Mucosa of gallbladder (tissue), 1 donor: Measurements from ENCODE around the gene TMTC1. TPM values are rescaled to one million over a fixed set of nuclear protein-coding genes. Genes with fewer than 3 reads are reported as not detected.
"Not testable (repeated sequence)": the region's sequence is repeated elsewhere in the genome, so short reads cannot be mapped to it uniquely, and the experiment has no call there.

ENCODE experiments used
- DNase-seq: peaks from one replicate; pipeline ENCODE4 v3.0.0-alpha.2; 2020; ENCODE audit warnings: low spot score
- total RNA-seq: library from RNA; stranded (reverse); gene quantifications from one replicate; pipeline ENCODE4 v1.2.1, GENCODE V29; 2021
- donor health status: DM: no; HTN: no; CAD: no.

TMTC1 gene
- 20.6 TPM for total RNA-seq

DNA sequence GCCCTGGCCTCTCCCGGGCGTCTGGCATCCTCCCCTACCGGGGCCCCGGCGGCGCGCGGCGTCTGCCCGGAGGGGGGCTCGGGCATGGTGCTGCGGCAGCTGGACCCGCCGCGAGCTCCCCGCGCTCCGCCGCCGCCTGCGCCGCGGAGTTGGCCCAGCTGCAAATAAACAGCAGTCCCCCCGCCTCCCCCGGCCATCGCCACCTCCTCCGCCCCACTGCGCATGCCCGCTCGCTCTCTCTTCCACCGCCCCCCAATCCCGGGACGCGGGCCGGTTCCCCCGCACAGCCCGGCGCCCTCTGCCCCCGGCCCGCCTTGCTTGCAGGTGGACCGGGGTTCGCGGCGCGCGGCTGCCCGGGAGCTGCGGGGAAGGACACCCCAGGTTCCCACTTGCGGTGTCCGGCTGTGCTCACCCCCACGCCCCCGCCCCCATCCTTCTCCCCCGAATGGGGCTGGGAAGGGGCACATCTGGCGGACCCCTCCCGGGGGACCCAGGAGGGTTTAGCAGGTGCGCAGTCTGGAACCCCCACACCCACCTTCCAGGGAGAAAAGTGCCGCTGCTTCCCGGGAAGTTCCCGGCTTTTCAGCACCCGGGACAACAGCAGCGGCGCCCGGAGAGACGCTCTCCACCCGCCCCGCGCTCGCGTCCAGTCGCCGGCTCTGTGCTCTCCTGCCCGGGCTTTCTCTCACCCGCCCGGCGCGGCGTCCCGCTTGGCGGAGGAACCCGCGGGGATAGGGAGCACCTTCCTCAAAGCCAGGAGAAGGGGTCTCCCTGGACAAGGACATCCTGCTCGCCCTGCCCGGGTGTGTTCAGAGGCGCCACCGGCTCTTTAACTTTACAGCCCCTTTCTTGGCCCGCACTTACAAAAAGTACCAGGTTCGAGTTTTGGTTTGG, at the start of gene TMTC1:
TMTC1 (minus strand) TSS at position 170 of the 894 bp plus-strand sequence. CDS start 191 bp downstream, outside the sequence.
- peak; percentile 55 for DNase-seq

DNA sequence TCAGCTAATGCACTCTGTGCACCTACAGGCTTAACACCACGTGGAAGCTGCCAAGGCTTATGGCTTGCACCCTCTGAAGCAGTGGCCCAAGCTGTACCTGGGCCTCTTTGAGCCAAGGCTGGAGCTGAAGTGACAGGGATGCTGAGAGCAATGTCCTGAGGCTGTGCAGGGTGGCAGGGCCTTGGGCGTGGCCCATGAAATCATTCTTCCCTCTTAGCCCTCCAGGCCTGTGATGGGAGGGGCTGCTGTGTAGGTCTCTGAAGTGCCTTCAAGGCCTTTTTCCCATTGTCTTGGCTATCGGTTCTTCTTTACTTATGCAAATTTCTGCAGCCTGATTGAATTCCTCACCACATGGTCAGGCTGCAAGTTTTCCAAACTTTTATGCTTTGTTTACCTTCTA, 47.4 kb upstream of the TMTC1 start:
- DNase-seq = no peak

DNA sequence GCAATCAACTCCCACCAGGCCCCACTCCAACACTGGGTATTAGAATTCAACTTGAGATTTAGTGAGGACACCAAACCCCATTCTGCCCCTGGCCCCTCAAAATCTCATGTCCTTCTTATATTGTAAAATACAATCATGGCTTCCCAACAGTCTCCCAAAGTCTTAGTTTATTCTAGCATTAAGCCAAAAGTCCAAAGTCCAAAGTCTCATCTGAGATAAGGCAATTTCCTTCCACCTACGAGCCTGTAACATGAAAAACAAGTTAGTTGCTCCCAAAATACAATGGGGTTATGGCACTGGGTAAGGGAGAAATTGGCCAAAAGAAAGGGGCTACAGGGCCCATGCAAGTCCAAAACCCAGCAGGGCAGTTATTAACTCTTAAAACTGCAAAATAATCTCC, 46.6 kb upstream of the TMTC1 start:
- DNase-seq = no peak

DNA sequence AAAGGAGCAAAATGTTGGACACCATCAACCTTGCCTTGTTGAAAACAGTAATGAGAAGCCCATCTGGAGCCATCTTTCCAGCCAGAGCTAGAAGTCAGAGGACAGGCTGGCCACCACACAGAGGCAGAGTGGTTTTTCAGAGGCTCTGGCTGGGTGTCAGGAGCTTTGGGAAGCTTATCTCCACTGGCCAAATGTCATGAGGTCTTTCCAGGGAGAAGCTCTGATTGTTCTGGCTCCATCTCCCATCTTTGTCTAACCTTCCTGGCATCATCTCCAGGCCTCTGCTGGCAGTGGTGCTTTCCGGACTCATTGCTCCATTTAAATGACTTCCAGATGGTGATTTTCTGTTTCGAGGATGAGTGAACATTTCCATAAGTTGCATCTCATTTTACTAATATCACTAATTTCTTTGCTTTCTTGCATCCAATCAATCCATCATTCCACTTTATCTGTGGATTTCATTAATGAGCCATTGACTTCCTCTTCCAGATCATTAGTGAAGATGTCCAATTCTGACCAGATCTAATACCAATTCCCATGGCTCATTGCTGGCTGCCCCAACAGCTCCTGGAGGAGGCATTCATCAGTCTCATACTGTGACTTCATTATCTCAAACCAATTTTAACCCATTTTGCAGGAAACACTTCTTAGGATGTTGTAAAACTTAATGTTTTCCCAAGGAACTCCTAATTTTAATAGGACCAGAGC, 35.3 kb upstream of the TMTC1 start:
- no peak for DNase-seq

DNA sequence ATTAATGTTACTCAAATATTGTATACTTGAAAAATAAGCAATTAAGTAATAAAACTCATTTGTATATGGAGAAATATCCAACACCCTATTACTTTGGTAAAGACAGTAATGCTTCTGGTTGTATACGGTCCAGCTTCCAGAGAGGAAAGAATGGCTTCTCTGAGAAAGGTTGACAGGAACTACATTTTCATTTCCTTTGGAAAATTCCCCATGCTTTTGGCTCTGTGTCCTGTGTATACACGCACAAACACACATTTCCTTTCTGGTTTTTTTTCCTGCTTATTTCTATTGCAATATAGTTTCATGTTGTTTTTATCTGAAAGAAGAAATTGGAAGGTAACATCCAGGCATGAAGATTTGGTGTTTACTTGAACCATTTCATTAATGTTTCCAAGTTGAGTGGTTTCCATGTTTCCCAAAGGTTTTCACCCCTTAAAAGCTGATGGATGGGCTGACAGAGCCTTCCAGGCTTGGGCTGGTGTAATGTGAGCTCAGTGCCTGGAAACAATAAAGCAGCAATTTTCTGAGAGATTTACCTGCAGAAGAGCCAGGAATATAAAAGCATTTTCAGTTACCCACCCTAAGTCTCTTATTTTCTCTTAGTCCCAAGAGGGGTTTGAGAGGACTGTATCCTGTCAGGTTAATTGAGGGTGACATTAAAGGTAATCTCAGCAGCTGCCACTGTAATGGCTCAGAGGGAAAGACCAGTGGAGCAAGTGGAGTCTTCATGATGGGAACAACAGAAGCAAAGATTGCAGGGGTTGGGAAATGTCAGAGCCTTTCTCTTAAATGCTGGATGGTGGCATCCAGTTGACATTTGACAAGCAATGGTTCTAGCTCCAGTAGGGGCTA, 33.4 kb upstream of the TMTC1 start:
- no peak for DNase-seq

DNA sequence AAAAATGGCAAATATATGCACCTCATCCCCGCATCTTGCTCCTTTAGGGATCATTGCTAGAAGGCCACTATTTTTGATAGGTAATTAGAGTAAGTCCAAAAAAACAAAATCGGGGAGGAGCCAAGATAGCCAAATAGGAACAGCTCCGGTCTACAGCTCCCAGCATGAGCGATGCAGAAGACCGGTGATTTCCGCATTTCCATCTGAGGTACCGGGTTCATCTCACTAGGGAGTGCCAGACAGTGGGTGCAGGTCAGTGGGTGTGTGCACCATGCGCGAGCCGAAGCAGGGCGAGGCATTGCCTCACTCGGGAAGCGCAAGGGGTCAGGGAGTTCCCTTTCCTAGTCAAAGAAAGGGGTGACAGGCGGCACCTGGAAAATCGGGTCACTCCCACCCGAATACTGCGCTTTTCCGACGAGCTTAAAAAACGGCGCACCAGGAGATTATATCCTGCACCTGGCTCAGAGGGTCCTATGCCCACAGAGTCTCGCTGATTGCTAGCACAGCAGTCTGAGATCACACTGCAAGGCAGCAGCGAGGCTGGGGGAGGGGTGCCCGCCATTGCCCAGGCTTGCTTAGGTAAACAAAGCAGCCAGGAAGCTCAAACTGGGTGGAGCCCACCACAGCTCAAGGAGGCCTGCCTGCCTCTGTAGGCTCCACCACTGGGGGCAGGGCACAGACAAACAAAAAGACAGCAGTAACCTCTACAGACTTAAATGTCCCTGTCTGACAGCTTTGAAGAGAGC, 26.0 kb upstream of the TMTC1 start:
- not testable (repeated sequence) for DNase-seq

DNA sequence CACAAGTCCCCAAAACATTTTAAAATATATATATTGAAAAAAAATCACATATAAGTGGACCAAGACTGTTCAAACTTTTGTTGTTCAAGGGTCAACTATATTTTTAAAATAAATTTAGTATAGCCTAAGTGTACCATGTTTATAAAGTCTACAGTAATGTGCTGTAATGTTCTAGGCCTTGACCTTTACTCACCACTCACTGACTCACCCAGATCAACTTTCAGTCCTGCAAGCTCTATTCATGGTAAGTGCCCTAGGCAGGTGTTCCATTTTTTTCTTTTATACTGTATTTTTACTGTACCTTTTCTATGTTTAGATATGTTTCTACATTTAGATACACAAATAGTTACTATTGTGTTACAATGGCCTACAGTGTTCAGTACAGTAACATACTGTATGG, 23.4 kb upstream of the TMTC1 start:
- no peak for DNase-seq

DNA sequence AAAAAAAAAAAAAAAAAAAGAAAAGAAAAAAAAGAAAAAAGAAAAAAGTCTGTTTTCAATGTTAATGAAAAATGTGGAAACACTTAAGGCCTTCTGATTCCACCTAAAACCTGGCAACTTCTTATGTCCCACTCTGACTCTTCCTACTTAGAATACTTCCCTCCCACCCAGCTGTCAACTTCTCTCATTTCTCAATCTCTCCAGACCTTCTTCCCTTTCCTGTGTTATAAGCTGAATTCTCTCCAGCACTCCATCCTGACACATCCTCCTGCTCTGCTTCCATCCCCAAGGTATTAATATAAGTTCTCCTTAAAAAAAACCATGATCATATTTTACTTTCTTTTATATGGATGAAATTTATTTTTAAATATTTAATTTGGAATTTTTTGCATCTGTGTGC, 20.3 kb upstream of the TMTC1 start:
- no peak for DNase-seq

DNA sequence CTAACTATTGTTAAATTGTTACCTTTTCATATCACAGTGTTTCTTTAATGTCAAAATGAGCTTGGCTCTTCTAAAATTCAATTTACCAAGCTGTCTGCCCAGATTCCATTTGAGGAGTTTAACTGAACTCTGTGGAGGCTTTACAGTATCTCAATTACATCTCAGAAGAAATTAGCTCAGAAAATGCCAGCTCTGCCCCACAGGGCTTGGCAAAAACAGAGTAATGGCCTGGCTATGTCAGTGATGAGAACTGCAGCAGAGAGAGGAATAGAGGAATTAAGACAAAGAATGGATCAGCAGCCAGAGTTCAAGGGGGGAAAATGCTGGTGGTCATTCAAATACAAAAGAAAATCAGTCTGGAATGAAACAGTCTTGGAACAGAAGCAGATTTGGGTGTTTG, 15.8 kb upstream of the TMTC1 start:
- DNase-seq = no peak

DNA sequence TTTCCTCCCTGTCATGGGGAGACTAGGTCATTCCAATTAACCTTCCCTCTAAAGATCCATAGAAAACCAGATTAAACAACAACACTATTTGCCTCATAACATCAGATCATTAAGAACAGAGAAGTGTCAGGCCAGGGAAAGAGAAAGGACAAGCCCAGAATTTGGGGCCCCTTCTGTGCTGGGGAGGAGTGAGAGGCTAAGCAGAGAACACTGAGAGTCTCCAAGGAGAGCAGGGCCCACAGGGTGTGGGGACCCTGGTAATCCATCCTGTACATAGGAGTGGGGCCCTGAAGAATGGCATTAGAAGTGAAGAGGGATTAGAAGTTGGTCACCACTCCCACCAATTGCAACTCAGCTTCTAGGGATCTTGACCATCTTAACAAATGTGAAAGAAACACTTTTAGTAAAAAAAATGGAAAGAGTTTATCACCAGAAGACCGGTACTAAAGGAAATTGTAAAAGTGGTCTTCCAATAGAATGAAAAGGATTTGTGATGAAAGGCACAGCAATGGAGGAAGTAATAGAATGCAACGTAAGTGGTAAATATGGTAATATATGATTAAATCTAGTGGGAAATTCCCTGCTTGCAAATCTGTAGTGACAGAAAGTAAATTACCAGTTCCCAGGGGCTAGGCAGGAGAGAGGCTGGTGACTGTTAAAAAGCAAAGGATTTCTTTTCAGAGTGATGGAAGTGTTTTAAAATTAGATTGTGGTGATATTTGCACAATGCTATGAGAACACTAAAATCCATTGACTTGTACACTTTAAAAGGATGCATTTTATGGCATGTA, 14.0 kb upstream of the TMTC1 start:
- no peak for DNase-seq

DNA sequence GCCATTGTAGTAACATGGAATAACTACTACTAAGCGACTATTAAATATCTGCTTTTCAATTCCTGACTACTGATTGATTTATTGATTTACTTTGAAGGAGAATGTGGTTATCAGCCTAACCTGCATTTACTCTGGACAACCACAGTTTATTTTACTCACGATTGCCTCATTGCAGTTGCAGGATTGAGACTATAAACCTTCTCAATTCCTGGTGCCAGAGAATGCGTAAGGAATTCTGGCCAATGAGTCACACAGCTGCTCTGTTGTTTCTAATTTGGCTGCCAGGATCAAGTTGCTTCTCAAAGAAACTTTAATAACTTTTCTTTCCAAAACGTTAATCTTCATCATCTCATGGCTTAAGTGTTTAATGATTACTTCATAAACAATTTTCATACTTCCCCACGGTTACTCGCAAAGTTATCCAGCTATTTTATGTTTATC, 13.1 kb upstream of the TMTC1 start:
- DNase-seq = peak; percentile 61

DNA sequence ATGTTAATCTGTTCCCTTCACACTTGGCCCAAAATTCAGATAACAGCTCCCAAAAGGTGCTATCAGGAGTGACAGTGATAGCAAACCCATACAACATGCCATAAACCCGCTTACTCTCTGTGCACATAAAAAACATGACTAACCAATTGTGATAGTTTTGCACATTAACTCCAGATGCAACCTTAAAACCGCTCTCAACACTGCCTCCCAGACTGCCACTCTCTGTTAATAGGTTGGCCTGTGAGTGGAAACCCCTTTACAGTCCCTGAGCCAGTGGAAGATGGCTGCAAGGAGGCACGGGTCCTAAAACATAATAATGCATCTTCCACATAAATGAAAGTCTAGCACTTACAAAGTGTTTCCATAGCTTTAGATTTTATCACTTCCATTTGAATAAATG, 12.0 kb upstream of the TMTC1 start:
- DNase-seq = no peak

DNA sequence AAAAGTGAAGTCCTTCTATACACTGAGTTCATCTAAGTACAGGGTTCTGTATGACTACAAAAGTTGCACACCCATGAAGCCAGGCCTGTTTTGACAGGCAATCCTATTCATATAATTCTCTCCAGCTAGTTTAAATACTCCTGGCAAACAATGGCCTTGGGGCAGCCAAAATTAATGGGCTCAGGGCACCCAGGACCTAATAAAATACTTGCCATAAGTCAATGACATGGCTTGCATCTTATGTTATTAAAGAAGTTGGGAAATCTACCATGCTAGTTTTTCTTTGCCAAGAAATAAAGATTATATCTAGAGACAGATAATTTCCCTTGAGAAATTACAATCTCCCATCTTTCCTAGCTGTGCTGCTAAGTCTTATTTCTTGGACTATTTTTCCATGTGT, 11.1 kb upstream of the TMTC1 start:
- no peak for DNase-seq

DNA sequence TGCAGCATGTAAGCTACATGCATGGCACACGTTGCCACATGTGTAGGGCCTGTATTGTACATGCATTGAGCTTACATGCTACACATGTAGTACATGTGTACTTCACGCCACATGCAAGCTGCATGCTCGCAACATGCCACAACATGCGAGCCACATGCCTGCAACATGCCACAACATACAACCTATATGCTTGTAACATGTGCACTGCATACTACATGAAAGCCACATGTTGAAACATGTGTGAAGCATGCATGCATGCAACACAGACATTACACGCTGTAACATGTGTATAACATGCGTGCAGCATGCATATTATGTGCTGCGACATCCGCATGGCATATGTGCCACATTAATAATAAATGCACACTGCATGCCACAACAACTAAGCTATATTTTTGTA, 9.1 kb upstream of the TMTC1 start:
- no peak for DNase-seq

DNA sequence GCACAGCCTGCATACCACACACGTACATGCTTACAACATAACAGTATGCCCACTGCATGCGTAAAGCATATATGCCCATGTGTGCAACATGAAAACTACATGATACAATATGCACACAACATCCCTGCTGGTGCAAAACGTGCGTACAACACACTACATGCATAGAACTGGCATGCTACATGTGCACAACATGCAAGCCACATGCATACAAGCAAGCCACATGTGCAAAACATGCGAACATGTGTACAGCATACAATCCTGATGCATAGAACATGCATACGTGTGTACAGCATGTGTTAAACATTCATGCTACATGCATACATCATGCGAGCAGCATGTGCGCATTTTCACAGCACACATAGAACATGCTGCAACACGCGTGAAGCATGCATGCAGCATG, 8.4 kb upstream of the TMTC1 start:
- no peak for DNase-seq

DNA sequence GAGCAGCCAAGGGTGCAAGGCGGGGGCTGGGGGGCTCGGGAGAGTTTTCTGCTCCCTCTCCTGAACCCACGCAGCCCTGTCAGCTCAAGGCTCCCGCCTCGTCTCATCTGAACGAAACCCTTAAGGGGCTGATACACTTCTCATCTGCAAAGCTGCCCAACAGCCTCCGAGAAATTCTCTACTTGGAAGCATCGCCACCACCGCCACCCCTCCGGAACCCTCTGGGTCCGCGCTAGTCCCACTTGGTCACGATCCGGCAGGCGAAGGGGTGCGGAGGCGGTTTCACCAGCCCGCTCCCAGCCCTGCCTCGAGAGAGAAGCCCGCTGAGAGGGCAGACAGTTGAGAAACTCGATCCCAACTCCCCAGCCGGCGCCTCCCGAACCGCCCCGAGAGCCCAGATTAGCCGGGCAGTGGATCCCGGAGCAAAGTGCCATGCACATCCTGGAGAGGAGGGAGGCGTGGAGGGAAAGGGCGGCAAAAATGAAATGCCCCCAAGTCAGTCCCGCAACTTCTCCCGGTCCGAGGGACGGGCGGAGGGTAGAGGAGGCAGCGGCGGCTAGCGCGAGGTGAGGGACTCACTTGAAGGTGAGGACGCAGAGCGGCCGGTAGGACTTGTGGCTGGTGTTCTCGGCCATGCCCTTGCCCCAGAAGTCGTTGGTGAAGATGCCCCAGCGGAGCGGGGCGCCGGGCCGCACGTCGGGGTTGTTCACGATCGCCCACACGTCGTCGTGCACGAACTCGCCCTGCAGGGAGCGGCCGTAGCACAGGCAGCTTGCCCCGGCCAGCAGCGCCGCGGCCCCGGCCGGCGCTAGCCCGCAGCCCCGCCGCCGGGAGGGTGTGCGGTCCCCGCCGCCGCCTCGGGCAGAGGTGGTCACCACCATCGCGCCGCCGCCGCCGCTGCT, 620 bp downstream of the TMTC1 start:
- peak; percentile 14 for DNase-seq

DNA sequence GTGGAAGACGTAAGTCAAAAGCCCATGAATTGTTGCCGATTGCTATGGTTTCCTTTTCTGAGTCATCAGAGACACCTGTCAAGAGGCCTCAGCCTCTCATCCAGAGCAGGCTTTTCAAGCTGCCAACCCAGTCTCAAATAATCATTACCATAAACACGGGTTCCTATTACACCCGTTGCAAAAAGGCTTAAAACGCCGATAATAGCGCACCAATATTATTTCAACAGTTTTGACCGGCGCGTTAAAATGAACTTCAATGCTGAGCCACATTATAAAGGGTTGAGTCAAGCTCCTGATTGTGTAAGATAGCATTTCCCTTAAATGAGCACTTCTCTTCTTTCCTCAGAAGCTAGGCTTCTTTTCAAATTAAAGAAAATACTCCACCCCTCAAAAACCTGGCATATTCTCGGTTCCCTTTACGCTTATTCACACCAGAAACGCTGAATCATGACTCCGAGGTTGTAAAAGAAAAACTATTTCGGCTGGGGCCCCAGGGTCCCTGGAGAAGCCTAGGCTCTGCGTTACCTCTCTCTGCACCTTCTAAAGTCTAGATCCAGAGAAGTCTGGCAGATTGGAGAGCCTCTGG, 1.4 kb downstream of the TMTC1 start:
- DNase-seq = no peak

DNA sequence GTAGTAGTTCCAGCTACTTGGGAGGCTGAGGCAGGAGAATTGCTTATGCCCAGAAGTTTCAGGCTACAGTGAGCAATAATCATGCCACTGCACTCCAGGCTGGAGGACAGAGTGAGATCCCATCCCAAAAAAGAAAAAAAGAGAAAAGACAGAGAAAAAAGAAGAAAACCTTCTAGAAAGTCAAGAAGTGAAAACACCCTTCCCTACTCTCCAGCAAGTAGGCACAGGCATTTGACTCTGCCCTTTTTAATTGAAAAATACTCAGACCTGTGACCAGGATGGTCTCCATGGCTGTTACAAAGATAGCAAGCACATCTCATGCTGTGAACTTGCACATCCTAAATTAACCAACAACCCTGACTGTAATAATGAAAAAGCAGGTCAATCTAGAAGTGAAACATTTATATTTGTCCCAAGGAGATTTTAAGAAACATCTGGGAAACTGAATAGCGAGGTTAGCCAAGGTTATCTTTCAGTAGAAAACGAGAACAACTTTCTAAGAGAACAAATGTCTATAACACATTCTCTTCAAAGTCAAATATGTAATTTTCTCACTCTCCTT, 2.0 kb downstream of the TMTC1 start:
- no peak for DNase-seq

DNA sequence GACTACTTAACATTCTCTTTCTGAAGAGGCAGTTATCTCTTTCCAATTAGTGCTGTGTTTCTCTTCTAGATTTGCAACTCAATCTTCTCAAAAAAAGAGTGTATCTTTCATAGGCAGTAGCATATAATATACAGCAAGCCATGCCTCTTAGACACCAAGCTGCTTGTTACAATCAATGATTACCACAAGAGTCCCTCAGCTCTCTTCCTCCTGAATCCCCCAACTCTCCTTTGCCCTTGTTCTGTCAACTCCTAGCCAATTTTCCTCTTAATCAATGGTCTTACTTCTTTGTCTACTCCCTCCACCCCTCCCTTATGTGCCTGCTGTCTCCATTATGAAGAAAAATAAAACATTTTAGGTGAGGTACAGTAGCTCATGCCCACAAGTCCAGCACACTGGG, 2.6 kb downstream of the TMTC1 start:
- no peak for DNase-seq
